Activated T-helper 17 cell treated with anti-CD3 and anti-CD28 coated beads, Interleukin-2, amount 50 U/mL, for 72 hours (primary cell): ENCODE measurements around the gene EPPIN. TPM values are rescaled to one million over a fixed set of nuclear protein-coding genes. Genes with fewer than 3 reads are reported as not detected.

Experiments used
- ATAC-seq: fragments of 150-1000 bp; cut with Tn5 transposase; replicated peaks from 2 replicates; pipeline ENCODE4 v1.10.0; 2021; ENCODE audit warnings: mild to moderate bottlenecking, moderate library complexity
- H3K27ac Mint-ChIP-seq: one replicate; pipeline ENCODE4 v1.8.0; 2022; ENCODE audit warnings: mixed read lengths
- H3K27me3 Mint-ChIP-seq: one replicate; pipeline ENCODE4 v1.8.0; 2022; ENCODE audit warnings: mixed read lengths
- H3K36me3 Mint-ChIP-seq: one replicate; pipeline ENCODE4 v1.8.0; 2022; ENCODE audit warnings: low read depth, mild to moderate bottlenecking, mixed read lengths
- H3K4me1 Mint-ChIP-seq: one replicate; pipeline ENCODE4 v1.8.0; 2022; ENCODE audit warnings: mixed read lengths
- H3K4me3 Mint-ChIP-seq: one replicate; pipeline ENCODE4 v1.8.0; 2022; ENCODE audit warnings: mild to moderate bottlenecking, mixed read lengths
- H3K9me3 Mint-ChIP-seq: one replicate; pipeline ENCODE4 v1.8.0; 2022; ENCODE audit warnings: mixed read lengths
- total RNA-seq, 2 donors: library from RNA; stranded (reverse); gene quantifications; one replicate each; pipeline ENCODE4 v1.2.3, GENCODE V29; 2022

The EPPIN gene
- total RNA-seq, 2 donors from 2014 or later, result not detected

DNA sequence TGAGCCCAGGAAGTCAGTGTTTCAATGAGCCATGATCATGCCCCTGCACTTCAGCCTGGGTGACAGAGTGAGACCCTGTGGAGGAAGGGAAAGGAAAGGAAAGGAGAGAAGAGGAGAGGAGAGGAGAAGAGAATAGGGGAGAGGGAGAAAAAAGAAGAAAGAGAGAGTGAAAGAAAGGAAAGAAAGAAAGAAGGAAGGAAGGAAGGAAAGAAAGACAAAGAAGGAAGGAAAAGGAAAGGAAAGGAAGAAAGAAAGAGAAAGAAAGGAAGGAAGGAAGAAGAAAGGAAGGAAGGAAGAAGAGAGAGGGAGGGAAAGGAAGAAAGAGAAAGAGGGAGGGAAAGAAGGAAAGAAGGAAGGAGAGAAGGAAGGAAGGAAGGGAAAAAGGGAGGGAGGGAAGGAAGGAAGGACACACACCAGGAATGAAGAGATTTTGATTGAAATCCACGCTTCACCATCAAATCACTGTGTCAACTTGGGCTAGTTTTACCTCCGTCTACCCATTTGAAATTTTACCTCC is 17.6 kb upstream of the EPPIN start:
- Mint-ChIP-seq H3K4me1 (no peaks in the 10 kb centered on the region), H3K4me3 (no peak overlapping the region), H3K9me3 (peaks cover 3% of the 10 kb centered on the region)

DNA sequence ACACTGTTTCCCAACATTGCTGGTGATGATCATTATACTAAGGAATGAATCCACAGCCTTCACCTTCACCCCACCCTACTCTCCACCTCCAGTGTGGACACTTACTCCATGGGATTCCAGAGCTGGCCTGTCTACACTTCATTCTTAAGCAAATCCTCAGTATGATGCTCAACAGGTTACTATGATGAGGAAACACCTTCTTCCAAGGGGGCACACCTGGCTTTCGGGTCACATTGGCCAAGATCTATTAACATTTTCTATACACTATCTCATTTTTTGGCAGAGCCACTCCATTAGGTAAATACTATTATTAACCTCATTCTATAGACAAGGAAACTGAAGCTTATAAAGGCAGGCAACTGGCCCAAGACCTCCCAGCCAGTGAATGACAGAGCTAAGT is 8.0 kb upstream of the EPPIN start:
- no peak overlapping the region for H3K4me3 Mint-ChIP-seq
- H3K27ac Mint-ChIP-seq, result no peak overlapping the region
- peaks cover 35% of the 10 kb centered on the region for H3K27me3 Mint-ChIP-seq
- no peaks in the 10 kb centered on the region for H3K9me3 Mint-ChIP-seq
- H3K36me3 Mint-ChIP-seq, result no peaks in the 10 kb centered on the region
- no peak for ATAC-seq
- no peaks in the 10 kb centered on the region for H3K4me1 Mint-ChIP-seq

More for the DNA sequence above, 17.6 kb upstream of the EPPIN start:
- ATAC-seq, result no peak
- no peaks in the 10 kb centered on the region for H3K36me3 Mint-ChIP-seq
- H3K27me3 Mint-ChIP-seq, result peaks cover 32% of the 10 kb centered on the region
- H3K27ac Mint-ChIP-seq, result no peak overlapping the region

DNA sequence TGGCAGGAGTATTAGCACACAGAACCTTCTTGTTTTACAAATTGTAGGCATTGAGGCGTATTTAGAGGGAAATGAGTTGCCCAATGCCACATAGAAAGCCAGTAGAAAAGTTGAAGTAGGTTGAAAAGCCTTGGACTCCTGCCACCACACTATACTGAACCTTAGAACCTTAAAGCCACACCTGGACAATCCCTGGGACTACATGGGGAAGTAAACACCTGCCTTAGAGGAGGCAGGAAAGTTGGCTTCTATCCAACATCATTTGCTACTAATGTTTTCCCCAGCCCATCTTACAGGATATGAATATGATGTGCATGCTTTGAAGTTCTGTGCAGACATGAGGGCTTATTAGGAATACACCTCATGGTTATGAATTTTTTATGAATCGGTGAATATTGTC is 5.3 kb upstream of the EPPIN start:
- no peaks in the 10 kb centered on the region for H3K9me3 Mint-ChIP-seq
- no peak for ATAC-seq
- H3K27me3 Mint-ChIP-seq, result peaks cover 31% of the 10 kb centered on the region
- H3K27ac Mint-ChIP-seq, result no peak overlapping the region
- no peaks in the 10 kb centered on the region for H3K4me1 Mint-ChIP-seq
- no peak overlapping the region for H3K4me3 Mint-ChIP-seq
- no peaks in the 10 kb centered on the region for H3K36me3 Mint-ChIP-seq

DNA sequence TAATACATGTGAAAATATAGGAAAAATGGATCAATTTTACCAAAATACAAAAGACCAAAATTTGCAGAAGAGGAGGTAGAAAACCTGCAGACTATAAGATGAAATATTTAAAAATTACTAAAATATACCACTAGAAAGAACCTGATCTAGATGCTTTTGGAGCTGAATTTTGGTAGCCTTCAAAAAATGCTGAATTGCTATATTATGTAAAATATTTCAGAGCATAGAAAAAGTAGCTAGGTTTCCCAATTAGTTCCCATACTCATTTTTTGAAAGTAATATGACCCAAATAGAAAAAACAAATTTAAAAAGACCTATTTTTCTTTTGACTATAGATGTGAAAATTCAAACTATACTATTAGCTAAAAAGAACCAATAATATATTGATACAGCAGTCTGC is 3.6 kb upstream of the EPPIN start:
- H3K36me3 Mint-ChIP-seq, result no peaks in the 10 kb centered on the region
- H3K9me3 Mint-ChIP-seq, result no peaks in the 10 kb centered on the region
- H3K27me3 Mint-ChIP-seq, result peaks cover 24% of the 10 kb centered on the region
- ATAC-seq, result no peak
- no peaks in the 10 kb centered on the region for H3K4me1 Mint-ChIP-seq
- no peak overlapping the region for H3K27ac Mint-ChIP-seq
- no peak overlapping the region for H3K4me3 Mint-ChIP-seq

DNA sequence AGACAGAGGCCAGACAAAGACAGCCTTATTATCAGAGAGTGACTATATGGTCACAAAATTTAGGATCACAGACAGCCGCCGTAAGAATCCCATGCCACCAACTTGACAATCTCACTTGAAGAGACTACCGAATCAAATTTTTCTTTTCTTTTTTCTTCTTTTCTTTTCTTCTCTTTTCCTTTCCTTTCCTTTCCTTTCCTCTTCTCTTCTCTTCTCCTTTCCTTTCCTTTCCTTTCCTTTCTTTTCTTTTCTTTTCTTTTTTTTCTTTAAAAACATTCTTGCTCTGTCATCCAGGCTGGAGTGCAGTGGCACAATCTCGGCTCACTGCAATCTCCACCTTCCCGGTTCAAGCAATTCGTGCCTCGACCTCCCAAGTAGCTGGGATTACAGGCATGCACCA is 1.2 kb upstream of the EPPIN start:
- no peak for ATAC-seq
- H3K27ac Mint-ChIP-seq, result no peak overlapping the region
- no peaks in the 10 kb centered on the region for H3K4me1 Mint-ChIP-seq
- H3K36me3 Mint-ChIP-seq, result no peaks in the 10 kb centered on the region
- H3K9me3 Mint-ChIP-seq, result no peaks in the 10 kb centered on the region
- peaks cover 31% of the 10 kb centered on the region for H3K27me3 Mint-ChIP-seq
- H3K4me3 Mint-ChIP-seq, result no peak overlapping the region

DNA sequence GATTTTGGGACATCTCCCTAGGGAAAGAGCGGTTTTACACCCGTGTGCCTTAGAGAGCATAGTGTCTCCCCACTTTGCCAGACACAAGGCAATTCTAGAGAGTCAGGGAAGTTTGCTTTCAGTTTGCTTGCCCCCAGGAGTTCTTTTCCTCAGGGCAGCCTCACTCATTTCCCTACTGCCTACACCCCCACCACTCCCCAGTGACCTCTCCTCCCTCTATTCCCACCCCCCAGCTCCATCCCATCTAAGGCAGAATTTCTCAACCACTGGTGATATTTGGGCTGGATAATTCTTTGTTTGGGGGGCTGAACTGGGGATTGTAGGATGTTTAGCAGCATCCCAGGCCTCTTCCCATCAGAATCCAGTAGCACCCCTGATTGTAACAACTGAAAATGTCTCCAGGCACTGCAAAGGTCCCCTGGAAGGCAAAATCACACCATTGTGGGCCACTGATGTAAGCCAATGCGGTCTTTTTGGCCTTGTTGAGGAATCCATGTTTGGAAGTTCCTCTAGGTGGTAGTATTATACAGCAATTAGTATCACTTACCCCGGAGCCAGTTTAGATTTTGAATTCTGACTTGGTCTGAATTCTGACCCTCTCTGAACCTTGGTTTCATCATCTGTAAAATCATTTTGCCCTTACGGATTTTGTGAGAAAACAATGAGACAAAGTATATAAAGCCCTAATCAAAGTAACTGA is 1.3 kb downstream of the EPPIN start:
- H3K4me3 Mint-ChIP-seq, result no peak overlapping the region
- no peak for ATAC-seq
- H3K27ac Mint-ChIP-seq, result no peak overlapping the region
- H3K27me3 Mint-ChIP-seq, result peaks cover 38% of the 10 kb centered on the region
- no peaks in the 10 kb centered on the region for H3K9me3 Mint-ChIP-seq
- H3K4me1 Mint-ChIP-seq, result no peaks in the 10 kb centered on the region
- H3K36me3 Mint-ChIP-seq, result no peaks in the 10 kb centered on the region

DNA sequence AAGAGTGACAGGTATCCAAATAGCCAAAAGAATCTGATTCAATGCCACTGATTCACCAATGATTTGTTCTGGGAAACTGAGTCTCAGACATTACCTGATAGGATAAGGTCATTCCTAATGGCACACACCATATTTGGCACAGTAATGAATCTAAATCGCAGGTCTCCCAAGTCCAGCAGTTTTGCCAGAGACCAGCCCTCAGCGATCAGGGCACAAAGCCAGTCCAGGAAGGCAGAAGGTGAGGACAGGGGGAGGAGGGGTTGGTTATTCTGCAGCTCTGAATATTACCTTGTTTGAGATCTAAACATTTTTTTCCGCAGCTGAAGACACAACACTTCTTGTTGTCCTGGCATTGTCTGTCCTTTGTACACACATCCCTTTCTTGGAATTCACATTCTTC is 1.9 kb downstream of the EPPIN start:
- Mint-ChIP-seq H3K4me3 (no peak overlapping the region), H3K27ac (no peak overlapping the region), H3K36me3 (no peaks in the 10 kb centered on the region), H3K27me3 (peaks cover 36% of the 10 kb centered on the region), H3K9me3 (no peaks in the 10 kb centered on the region), H3K4me1 (no peaks in the 10 kb centered on the region)
- ATAC-seq, result no peak

DNA sequence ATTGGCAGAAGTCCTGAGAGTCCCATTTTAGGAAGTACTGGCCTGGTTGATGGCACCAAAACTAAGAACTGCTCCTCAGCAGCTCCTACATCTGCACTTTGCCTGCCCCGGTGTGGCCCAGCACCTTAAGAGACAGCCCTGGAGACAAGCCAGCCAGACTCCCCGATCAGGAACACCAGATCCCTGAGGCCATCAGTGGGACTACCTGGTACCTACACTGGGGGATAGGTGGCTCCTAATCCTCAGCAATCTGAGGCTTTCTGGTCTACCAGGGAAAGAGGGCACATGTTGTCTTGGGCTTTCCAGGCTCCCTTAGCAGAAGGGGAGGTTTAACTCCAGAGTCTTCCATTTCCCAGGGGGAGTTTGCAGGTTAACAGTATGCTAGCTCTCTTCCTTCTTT is 7.8 kb downstream of the EPPIN start, which contains the start of gene WFDC6:
Gene WFDC6 (minus strand): TSS at position 101 of the 400 bp plus-strand sequence. CDS start 75 bp downstream, at position 26.
- no peak within 1 kb of the TSS for H3K4me3 Mint-ChIP-seq
- no peak within 1 kb of the TSS for H3K27ac Mint-ChIP-seq
- no peaks in the 10 kb centered on the region for H3K4me1 Mint-ChIP-seq
- H3K36me3 Mint-ChIP-seq, result no peaks in the 10 kb centered on the region
- no peak for ATAC-seq
- no peaks in the 10 kb centered on the region for H3K9me3 Mint-ChIP-seq
- H3K27me3 Mint-ChIP-seq, result peaks cover 25% of the 10 kb centered on the region

DNA sequence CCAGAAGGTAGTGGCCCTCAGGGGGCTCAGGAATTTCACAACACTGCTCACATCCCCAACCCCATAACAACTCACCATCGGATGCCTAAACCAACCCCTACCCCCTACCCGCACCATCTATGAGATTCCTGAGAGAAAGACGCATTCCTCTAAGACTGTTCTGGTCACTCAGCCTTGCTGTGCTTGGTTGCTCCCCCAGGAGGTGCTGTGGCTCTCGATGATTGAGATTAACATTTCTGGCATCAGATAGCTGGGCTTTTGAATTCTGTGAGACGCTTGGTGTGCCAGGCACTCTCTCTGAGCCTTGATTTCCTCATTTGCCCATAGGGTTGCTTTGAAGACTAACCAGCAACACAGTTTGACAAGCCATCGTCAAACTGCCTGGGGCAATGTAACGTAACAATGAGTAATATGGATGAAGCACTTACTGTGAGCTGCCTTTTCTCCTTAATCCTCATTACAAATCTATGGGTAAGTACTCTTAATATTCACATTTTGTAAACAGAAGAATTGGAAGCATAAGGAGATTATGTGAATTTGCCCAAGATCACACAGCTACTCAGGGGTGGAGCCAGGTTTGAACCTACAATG is 8.9 kb downstream of the EPPIN start:
- ATAC-seq, result no peak
- Mint-ChIP-seq H3K4me3 (no peak overlapping the region), H3K9me3 (no peaks in the 10 kb centered on the region), H3K27me3 (peaks cover 20% of the 10 kb centered on the region), H3K27ac (no peak overlapping the region), H3K36me3 (no peaks in the 10 kb centered on the region), H3K4me1 (no peaks in the 10 kb centered on the region)

DNA sequence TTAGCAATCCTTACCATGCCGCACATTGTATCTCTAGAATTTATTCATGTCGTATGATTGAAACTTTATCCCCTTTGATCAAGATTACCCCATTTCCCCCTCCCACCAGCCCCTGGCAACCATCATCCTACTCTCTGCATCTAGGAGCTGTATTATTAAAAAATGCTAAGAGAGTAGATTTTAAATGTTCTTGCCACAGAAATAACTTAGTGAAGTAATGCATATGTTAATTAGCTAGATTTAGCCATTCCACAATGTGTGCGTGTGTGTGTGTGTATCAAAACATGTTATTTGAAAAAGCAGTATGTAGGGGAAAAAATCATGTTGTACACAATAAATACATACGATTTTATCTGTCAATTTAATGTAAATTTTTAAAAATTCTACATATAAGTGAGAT is 19.9 kb downstream of the EPPIN start:
- no peak for ATAC-seq
- Mint-ChIP-seq H3K4me1 (no peaks in the 10 kb centered on the region), H3K27me3 (peaks cover 53% of the 10 kb centered on the region), H3K27ac (no peak overlapping the region), H3K36me3 (no peaks in the 10 kb centered on the region), H3K9me3 (no peaks in the 10 kb centered on the region), H3K4me3 (no peak overlapping the region)

DNA sequence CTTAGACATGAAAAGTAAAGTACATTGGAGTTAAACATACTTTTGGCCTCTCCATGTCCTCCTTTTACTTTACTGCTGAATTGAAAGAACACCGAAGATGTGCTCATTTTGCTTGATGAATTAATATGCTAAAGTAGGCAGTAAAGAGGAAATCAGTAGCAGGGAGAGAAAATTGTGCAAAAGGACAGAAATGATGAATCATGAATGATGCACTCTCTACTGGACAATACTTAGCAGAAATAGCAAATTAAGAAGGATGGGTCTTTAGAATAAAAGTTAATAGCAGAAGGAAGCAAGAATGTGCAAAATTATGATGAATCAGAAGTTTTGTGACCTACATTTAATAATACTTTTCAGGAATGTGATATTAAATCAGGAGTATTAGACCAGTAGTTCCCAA is 23.4 kb downstream of the EPPIN start:
- H3K4me1 Mint-ChIP-seq, result no peaks in the 10 kb centered on the region
- H3K36me3 Mint-ChIP-seq, result no peaks in the 10 kb centered on the region
- no peak overlapping the region for H3K27ac Mint-ChIP-seq
- no peaks in the 10 kb centered on the region for H3K9me3 Mint-ChIP-seq
- no peak for ATAC-seq
- peaks cover 45% of the 10 kb centered on the region for H3K27me3 Mint-ChIP-seq
- H3K4me3 Mint-ChIP-seq, result no peak overlapping the region

DNA sequence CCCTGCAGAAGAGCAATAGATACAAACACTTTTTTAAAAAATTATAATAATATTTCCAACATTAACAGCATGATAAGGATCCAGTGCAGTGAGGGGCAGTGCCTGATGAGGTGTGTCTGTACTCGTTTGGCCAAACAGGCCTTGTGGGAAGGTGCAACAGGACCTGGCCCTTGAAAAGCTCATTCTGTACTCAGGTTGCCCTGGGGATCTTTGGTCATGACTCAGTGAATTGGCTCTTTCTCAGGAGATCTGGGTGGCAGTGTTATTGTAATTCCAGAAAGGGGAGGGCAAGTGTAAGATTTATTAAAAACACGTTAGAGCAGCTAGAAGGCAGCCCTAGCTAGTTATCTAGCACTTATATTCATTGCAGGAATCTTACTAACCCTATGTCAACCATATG is 28.9 kb downstream of the EPPIN start:
- no peaks in the 10 kb centered on the region for H3K9me3 Mint-ChIP-seq
- peaks cover 32% of the 10 kb centered on the region for H3K27me3 Mint-ChIP-seq
- H3K4me3 Mint-ChIP-seq, result no peak overlapping the region
- no peak overlapping the region for H3K27ac Mint-ChIP-seq
- ATAC-seq, result no peak
- H3K36me3 Mint-ChIP-seq, result no peaks in the 10 kb centered on the region
- no peaks in the 10 kb centered on the region for H3K4me1 Mint-ChIP-seq

DNA sequence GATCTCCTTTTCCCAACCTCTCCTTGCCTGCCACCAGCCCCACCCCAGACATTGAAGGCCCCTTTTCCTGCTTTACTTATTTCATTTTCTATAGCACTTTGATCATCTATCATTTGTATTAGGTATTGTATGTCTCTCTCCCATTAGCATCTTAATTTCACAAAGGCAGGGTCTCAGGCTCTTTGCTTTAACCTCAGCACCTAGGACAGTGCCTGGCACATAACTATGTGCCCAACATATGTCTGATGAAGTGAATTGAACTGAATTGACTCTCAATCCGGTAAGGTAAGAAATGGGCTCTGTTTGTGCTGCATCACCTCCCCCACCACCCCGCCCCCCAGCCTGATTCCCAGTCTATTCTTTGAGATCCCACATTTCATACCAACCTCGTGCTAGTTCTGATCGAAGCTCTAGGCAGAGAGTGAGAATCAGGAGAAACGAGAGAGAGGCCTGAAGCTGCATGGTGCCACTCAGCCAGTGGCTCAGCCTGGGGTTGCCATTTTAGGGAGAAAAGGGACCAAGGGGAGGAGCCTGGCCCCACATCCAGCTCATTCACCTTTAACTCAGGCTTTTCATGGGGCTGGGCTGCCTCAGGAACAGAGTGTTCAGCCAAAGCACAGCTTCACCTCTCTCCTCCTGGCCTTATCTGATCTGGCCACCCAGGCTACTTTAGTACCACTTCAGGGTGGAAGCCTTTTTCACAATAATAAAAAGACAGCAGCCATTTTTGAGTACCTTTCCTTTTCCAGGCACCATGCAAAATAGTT is 31.9 kb downstream of the EPPIN start, which contains the start of gene SPINT3:
Gene SPINT3 (minus strand): TSS at position 476 of the 767 bp plus-strand sequence. CDS start 14 bp downstream, at position 462.
- H3K27me3 Mint-ChIP-seq, result peaks cover 33% of the 10 kb centered on the region
- no peak for ATAC-seq
- H3K27ac Mint-ChIP-seq, result no peak within 1 kb of the TSS
- H3K4me1 Mint-ChIP-seq, result no peaks in the 10 kb centered on the region
- no peaks in the 10 kb centered on the region for H3K9me3 Mint-ChIP-seq
- no peak within 1 kb of the TSS for H3K4me3 Mint-ChIP-seq
- H3K36me3 Mint-ChIP-seq, result no peaks in the 10 kb centered on the region

DNA sequence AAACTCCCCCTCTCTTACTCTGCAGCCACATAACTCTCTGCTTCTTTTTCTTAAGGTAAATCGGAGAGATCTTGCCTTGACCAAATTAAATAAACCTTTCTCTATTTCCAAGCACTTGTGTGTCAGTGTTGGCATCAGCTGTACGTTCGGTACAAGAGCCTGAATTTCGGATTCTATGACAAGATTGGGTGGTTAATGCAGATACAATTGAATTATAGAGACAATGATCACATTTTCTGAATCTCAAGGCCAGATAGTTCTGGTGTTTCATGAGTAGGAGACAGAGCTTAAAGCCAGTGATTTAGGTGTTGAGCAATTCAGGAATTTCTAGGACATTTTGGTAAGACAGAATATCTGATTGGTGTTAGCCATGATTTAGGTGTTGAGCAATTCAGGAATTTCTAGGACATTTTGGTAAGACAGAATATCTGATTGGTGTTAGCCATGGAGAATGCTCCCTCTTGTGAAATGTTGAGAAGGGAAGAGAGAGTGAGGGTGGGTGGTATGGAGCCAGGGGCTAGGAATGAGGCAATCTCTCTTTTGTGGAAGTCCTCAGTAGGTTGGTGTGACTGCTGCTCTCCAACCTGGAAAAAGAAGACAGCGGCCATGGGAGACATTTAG is 36.8 kb downstream of the EPPIN start:
- peaks cover 44% of the 10 kb centered on the region for H3K27me3 Mint-ChIP-seq

More for the DNA sequence above, 36.8 kb downstream of the EPPIN start:
- H3K36me3 Mint-ChIP-seq, result no peaks in the 10 kb centered on the region
- ATAC-seq, result no peak
- H3K9me3 Mint-ChIP-seq, result no peaks in the 10 kb centered on the region
- H3K27ac Mint-ChIP-seq, result no peak overlapping the region
- H3K4me1 Mint-ChIP-seq, result peaks cover 4% of the 10 kb centered on the region
- H3K4me3 Mint-ChIP-seq, result no peak overlapping the region
